GM18861 (cell line): ENCODE data around the gene SERPING1.
"Not testable (repeated sequence)": the region's sequence is repeated elsewhere in the genome, so short reads cannot be mapped to it uniquely, and the experiment has no call there.

Source experiments
- ATAC-seq: cut with Tn5 transposase; IDR thresholded peaks from one replicate; pipeline ENCODE4 v1.9.1; 2021; ENCODE audit not compliant: unreplicated experiment

The SERPING1 gene

DNA sequence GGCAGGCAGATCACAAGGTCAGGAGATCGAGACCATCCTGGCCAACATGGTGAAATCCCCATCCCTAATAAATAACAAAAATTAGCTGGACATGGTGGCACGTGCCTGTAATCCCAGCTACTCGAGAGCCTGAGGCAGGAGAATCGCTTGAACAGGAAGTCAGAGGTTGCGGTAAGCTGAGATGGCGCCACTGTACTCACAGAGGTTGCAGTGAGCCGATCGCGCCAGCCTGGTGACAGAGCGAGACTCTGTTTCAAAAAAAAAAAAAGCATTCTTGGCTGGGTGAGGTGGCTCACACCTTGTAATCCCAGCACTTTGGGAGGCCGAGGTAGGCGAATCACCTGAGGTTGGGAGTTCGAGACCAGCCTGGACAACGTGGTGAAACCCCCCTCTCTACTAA is 54.7 kb downstream of the SERPING1 start:
- not testable (repeated sequence) for ATAC-seq

DNA sequence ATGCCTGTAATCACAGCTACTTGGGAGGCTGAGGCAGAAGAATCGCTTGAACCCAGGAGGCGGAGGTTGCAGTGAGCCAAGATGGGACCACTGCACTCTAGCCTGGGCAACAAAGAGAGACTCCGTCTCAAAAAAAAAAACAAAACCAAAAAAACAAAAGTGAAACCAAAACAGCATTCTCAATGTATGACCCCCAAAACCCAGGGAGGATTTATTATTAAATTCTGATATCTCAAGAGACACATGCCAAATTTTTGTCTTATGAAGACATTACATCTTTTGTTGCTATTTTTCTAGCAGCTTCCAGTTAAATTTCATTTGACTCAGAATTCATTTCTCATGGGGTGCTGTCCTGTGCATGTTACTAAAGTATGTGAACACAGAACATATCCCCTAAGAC is 55.2 kb downstream of the SERPING1 start:
- no peak for ATAC-seq

DNA sequence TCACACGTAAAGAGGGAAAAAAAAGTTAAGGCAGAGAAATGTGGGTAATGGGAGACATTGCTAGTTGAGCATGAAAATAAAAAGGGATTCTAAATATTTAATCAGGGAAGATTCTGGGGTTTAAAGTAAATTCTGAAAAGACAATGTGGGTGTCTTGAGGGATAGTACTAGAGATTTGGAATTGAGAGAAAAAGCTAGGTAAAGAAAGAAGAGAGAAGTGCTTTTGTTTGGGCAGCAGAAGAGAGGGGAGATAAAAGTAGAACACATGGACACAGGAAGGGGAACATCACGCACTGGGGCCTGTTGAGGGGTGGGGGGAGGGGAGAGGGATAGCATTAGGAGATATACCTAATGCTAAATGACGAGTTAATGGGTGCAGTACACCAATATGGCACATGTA is 55.7 kb downstream of the SERPING1 start:
- no peak for ATAC-seq

DNA sequence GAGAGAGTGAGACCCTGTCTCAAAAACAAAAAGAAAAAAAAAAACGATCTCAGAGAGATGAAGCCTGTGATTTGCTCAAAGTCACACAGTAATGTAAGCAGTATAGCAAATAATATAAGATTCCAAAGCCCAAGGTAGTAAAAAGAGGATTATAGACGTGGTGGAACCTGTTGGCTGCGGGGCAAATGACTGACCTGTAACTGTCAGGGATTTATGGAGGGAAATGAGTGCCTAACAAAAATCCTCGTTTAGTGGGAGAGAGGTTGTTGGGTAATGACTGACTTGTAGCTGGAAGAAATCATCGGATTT is 59.4 kb downstream of the SERPING1 start:
- no peak for ATAC-seq

DNA sequence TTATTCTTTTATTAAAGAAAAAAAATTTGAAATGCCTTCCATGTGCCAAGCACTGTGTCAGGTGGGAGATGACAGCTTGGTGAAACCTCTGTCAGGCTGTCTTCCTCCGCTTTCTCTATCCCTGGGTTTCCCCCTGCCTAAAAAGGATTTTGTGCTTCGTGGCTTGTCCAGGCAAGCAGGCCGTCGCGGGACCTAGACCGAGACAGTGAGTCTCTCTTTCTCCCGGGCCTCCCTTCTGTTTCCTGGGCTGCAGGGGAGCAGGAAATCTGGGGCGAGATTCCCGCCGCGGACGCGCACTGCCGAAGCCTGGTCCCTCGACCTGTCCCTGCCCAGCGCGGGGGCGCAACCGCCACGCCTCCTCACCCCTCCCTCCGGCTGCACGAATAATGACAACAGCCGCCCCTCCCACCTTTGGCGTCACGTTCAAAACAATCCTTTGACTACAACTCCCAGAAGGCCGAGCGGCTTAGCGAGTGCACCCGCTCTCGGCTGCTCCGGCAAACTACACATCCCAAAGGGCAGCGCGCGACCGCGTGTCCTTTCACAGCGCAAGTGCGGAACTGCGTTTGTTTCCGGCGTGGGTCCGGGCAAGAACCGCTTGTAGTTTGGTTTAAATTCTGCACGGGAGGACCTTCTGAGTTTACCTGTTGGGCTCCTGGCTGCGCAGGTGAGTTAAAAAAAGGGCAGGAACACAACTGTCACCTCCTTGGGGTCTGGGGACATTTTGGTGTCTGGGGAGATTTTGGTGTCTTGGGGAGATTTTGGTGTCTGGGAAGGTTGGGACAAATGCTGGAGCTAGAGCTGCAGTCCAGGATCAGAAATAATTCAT is 59.9 kb downstream of the SERPING1 start, which contains the start of gene CLP1:
Gene CLP1 (plus strand): TSS at position 569 of the 829 bp plus-strand sequence. CDS start 1,715 bp downstream, outside the sequence.
- ATAC-seq: peak; percentile 99

DNA sequence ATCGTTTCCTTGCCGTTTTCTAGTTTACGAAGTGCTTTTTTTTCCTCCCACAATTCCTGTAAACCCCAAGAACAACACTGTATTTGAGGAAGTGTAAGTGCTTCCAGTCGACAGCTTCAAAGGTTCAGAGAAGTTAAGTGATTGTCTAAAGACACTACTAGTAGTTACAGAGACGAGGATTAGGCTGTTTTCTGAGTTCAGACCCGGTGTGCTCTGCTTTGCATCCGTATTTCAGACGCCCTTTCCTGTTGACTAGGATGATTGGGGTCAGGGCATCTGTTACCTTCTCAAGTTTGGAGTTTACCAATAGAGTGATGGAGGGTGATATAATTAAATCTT is 60.5 kb downstream of the SERPING1 start:
- ATAC-seq: no peak

DNA sequence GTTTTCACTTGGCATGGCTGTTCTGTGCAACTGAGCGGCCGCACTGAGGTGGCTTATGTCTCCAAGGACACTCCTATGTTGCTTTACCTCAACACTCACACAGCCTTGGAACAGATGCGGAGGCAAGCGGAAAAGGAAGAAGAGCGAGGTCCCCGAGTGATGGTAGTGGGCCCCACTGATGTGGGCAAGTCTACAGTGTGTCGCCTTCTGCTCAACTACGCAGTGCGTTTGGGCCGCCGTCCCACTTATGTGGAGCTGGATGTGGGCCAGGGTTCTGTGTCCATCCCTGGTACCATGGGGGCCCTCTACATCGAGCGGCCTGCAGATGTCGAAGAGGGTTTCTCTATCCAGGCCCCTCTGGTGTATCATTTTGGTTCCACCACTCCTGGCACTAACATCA is 62.2 kb downstream of the SERPING1 start:
- ATAC-seq: no peak

DNA sequence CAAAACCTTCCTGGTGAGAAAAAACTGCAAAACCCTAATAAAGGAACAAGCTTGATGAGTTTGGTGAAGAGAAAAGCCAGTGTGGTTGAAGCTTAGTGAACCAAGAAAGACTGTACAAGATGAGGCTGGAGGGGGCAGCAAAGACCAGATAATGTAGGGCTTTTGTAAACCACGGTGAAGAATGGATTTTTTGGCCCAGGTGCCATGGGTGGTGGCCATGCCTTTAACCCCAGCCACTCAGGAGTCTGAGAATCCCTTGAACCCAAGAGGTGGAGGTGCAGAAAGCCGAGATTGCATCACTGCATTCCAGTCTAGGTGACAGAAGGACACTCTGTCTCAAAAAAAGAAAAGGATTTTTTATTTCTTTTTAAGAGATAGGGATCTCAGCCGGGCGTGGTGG is 65.4 kb downstream of the SERPING1 start:
- no peak for ATAC-seq

DNA sequence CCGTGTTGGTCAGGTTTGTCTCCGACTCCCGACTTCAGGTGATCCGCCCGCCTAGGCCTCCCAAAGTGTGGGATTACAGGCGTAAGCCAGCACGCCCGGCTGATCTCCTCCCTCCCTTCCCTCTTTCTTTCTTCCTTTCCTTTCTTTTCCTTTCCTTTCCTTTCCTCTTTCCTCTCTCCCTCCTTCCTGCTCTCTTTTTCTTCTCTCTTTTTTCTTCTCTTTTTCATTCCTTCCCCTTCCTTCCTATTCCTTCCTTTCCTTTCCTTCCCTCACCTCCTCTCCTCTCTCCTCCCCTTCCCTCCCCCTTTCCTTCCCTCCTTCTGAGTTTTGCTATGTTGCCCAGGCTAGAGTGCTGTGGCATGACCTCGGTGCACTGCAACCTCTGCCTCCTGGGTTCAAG is 66.5 kb downstream of the SERPING1 start:
- no peak for ATAC-seq
